GM18508 (cell line): ENCODE data around the gene FOXP4.

Experiments used
- ATAC-seq: cut with Tn5 transposase; IDR thresholded peaks from one replicate; pipeline ENCODE4 v1.9.1; 2021; ENCODE audit warnings: moderate number of reproducible peaks; ENCODE audit not compliant: insufficient read depth, unreplicated experiment

FOXP4 gene

DNA sequence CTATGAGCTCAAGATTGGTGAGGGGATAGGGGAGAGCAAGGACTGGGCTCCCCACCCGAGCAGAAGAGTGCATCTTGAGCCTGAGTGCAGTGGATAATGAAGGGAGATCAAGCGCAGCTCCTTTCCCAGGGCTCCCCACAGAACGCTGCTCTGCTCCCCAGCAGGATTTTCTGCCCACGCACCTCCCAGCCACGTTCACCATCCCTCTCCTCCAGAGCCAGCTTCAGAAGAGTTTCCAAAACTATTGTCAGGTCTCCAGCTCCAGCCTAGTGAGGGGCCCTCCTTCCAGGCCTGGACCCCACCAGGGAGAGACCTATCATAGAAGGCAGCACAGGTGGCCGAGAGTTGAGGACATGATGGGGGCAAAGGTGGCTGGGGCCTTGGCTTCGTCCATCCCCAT, 34.5 kb downstream of the FOXP4 start:
- ATAC-seq = no peak

DNA sequence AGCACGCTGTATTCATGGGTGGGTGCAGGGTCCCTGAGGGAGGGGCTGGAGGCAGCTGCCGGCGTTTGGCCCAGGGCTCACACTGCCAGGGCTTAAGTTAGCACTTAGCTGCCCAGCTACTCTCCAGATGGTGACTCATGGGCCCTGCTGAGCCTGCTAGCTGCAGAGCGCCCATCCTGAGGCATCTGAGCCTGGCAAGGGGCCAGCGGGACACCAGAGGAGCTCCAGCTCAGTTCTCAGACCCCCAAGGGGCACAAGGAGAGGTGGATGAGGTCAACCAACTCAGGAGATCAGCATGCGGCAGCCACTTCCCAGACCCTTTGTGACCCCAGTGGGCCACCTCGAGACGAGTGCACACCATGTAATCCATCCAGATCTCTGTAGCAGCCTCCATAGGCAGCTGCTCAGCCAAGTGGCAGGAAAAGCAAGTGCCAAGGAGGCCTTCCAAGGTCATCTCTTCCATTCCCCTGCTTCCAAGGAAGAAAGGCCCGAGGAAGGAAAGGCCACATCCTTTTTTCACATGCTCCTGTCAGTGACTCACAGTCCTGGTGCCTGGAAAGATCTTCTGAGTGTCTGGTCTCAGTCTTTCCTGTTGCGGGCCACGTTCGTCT, 35.3 kb downstream of the FOXP4 start:
- no peak for ATAC-seq

DNA sequence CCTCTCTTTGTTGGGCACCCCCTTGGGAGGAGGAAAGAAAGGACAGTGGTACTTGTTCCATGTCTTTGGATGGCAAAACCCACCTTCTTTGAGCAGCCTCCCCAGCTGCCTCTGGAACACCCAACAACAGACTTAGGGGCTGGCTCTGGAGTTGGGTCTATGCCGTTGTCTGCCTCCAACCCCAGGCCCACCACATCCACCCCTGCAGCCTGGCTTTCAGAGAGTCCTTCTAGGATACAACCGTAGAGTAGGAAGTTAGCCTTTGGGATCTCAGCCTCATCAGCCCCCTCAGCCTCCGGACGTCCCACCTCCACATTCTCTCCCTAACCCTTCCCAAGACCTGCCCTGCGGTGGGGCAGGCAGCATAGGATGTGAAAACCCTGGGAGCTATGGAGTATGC, 36.4 kb downstream of the FOXP4 start:
- ATAC-seq = no peak

DNA sequence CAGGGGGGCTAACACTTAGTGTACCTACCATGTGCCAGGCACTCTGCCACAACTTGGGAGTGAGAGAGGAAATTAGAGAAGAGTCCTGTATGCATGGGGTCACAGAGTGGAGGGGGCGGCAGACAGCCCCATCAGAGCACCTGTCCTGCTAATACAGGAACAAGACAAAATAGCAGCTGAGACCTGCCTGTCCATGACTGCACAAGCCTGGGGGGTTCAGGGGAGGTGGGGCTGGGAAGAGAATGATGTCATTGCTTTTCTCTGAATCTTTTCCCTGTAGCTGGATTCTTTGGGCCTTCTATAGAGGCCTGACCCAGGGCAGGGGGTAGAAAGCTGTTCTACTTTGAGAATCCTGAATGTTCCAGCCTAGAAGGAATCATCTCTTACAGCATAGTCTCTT, 37.4 kb downstream of the FOXP4 start:
- ATAC-seq = no peak

DNA sequence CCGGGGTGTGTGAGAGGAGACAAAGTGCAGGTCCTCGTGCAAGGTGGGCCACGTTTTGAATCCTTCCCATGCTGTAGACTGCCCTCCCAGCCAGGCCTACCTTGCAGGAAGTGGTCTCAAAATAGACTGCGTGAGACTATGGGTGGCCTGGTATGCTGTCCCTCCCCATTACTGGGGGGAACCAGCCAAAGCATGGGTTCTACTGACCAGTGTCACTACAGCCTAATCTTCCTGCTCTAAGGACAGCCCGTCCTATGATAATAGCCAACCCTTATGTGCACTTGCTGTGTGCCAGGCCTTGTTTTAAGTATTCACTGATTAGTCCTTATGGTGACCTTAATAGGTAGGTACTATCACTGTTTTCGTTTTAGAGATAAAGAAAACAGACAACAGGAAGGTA, 38.0 kb downstream of the FOXP4 start:
- ATAC-seq = no peak

DNA sequence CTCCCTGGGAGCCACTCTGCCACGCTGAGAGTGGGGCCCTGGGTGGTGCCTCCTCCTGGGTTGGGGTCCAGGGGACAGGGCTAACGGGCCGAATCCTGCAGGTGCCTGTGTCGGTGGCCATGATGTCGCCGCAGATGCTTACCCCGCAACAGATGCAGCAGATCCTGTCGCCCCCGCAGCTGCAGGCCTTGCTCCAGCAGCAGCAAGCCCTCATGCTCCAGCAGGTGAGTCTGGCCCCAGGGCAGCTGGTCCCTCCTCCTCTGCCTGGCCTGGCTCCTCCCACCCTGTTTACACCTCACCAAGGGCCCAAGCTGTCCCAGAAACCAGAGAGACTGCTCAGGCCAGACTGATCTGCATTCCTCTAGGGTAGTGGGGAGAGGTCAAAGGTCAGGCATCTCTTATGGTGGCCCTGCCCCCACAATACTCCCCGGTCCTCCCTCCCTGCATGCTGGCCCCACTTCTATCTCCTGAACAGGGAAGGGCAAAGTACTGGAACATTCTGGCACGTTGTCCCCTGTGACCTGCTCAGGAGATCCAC, 38.6 kb downstream of the FOXP4 start:
- ATAC-seq = no peak

DNA sequence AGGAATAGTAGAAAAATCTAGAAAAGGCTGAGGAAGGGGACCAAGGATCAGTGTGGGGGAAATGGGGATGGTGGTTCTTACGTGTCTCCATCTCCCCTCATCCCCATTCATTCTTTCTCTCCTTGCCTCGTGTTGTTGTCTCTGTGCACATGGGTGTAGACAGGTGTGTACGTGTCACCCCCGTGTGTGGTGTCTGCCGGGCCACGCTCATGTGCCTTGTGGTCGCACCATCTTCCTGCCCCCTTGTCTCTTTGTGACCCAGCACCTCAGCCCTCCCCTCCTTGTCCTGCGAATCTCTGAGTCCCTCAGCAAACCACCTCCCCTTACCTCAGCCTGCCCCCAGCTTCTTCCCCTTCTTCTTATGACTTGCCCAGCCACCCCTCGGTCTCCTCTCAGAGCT, 39.4 kb downstream of the FOXP4 start:
- ATAC-seq = no peak

DNA sequence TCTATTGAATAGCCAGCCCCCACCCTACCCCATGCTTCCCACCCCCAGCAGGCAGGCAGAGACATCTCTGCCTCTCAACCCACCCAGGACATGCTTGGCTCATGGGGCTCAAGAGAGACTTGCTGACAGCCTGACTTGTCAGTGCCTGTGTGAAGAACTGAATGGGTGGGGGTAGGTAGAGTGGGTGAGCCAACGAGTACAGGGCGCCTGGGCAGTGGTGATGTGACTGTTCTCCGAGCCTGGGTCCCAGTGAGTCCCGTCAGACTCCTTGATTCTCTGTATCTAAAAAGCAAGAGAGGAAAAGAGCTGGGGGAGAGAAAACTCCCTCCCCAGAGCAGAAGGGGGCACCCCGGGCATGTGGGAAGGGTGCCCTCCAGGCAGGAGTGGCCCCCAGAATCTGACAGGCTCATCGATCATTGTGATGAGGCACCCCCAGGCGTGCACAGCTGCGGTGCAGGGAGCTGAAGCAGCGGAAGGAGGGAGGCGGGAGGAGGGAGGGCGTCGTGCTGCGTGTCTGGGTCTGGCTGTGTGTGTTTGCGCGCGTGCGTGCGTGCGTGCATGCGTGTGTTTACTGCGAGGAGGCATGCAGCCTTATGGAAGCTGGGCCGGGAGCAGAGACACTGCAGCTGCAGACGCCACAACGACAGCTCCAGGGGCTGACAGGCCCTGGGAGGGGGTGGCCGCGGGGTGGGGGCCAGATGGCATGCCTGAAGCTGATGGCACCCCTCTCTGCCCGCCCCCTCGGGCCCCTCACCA, 40.2 kb downstream of the FOXP4 start:
- ATAC-seq = no peak

DNA sequence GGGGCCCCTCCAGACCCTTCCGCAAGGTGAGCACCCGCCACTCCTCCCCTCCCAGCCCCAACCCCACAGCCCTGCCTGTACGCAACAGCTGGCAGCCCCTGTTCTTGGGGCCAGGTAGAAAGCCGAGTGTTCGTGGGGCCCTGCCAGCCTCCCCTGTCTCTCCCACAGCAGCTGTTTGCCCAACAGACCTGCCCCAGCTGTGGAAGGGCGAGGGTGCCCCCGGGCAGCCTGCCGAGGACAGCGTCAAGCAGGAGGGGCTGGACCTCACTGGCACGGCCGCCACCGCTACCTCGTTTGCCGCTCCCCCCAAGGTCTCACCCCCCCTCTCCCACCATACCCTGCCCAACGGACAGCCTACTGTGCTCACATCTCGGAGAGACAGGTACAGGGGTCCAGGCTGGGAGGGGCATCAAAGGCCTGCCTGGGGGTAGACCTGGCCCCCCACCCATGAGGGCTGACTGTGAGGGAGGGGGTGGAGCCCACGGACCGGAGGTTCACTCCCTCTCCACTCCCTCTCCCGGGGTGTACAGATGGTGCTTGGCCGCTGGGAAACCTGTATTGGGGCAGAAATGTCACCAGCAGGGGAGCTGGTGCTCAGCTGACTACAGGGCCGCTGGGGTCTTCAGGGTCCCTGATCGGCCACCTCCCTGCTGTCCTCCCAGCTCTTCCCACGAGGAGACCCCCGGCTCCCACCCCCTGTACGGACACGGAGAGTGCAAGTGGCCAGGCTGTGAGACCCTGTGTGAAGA, 41.1 kb downstream of the FOXP4 start:
- no peak for ATAC-seq

DNA sequence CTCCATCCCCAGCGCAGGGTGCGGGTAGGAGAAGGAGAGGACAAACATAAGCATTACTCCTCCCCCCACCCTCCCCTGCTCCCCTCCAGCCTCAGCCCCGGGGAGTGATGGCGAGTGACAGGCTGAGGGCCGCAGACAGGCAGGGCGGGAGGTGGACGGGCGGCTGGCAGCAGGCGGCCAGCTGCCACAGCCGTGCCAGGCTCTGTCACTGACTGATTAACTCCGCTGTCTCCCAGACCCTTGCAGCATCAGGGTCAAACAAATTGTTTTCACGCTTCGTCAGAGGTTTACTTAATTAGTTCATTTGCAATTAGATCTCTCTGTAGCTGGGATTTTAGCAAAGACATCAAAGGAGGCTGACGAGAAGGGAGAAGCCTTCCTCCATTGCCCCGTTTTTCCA, 41.9 kb downstream of the FOXP4 start:
- no peak for ATAC-seq

DNA sequence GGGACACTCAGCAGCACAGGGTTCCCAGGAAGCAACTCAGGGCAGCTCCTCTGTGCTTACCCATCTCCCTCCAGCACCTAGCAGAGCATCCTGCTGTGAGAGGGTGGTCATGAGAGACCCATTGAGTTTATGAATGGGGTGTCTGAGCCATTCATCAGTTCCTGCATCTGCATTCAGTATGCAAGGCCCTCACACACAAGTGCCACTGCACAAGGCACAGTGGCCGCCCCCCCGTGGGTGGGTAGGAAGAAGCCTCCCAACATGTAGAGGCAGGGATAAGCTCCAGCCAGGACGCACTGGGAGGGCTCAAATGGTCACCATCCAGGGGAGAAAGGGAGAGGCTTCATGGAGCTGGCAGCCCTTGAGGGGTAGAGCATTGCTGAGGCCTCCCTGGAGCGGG, 43.0 kb downstream of the FOXP4 start:
- ATAC-seq = no peak

DNA sequence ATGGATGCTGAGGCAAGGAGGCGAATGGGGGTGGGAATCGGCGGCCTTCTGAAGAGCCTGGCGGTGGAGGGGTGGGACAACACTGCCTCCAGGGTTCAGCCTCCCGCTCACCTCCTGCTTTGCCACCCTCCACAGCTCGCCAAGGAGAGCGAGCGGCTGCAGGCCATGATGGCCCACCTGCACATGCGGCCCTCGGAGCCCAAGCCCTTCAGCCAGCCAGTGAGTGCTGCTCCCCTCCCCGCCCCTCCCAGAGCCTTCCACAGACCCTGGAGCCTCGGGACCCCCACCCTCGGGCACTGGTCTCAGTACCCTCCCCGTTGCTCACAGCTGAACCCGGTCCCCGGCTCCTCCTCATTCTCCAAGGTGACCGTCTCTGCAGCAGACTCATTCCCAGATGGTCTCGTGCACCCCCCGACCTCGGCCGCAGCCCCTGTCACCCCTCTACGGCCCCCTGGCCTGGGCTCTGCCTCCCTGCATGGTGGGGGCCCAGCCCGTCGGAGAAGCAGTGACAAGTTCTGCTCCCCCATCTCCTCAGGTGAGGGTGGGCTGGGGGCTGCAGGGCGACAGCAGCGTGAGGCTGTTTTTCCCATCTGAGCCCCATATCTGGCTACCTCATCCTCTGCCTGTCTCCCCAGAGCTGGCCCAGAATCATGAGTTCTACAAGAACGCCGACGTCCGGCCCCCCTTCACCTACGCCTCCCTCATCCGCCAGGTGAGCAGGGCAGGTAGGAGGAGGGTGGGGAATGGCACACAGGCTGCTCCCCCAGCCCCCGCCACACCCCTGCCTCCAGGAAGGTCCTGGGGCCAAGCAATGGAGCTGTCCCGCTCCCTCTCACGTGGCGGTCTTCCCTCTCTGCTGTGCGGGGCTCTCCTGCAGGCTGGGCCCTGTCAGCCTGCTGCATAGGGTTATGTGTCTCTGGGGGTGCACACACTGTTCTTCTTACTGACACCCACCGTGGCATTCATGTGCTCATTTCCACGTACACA, 43.7 kb downstream of the FOXP4 start:
- ATAC-seq = no peak

DNA sequence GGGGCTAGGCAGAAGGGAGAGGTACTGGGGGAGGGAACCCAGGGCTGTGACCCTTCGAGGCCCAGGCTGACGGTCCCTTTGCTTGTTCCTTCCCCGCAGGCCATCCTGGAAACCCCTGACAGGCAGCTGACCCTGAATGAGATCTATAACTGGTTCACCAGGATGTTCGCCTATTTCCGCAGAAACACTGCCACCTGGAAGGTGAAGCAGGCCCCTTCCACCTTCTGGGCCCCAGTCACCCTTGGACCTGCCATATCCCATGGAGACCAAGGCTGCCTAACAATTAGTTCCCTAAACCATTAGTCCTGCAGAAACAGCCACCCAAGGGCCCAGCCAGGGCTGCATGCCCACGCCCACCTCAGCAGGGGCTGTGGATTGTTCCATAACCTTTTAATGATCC, 44.9 kb downstream of the FOXP4 start:
- no peak for ATAC-seq

DNA sequence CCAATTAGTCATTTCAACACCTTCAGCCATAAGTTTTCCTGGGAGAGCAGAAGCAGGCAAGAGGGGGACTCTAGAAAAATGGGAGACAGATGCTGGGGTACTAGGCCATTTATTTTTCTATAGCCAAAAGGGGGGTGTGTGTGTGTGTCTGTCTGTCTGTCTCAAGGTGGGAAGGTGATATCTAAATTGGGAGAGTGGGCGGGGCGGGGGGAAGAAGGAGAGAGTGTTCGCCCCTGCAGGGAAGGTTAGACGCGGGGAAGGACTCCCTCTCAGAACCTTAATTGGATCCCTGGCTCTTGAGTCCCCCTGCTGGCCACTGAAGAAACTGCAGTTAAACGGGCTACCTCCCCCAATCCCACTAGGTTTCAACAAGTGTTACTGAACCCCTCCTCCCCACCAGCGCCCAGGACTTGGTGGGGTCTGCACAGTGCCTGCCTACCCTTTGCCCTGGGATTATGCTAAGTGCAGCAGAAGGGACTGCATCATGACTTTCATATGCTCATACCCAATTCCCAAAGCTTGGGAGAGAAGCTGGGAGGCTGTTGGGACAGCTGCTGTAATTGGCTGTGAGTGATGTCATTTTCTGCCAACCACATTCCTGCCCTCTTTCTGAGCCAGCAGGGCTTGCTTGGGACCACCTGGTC, 45.8 kb downstream of the FOXP4 start:
- ATAC-seq = no peak

DNA sequence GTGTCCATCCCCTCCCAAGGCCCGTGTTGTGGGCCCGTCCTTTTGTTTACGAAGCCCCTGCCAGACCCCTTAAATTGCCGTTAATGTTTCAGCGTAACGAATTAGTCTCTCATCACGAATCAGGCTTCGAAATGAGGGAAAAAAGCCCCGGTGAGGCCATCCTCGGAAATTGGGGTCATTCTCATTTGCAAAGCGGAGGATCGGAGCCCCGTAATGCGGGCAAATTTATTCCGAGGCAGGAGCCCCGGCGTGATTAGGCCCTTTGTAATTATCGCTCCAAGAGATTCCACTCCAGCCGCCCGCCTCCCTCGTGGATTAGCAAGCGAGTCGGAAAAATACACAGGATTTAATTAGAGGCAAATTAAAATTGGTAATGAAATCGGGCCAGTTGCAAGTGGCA, 47.2 kb downstream of the FOXP4 start:
- no peak for ATAC-seq

DNA sequence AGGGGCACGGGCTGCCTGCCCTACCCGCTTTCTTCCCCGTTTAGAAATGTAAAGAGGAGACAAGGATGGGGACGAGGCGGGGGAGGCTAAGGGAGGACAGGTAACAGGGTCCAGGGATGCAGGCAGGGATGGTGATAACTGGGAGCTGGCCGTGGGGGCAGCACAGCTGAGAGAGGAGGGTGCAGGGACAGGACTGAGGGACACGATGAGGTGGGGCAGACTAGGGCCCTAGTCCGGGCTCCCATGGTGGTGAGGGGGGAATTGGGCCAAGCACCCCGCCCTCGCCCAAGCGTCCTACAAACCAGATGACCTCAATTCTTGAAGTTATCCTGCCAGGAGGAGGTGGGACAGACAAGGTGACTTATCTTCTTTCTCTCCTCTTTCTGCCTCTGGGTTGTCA, 47.7 kb downstream of the FOXP4 start:
- no peak for ATAC-seq

DNA sequence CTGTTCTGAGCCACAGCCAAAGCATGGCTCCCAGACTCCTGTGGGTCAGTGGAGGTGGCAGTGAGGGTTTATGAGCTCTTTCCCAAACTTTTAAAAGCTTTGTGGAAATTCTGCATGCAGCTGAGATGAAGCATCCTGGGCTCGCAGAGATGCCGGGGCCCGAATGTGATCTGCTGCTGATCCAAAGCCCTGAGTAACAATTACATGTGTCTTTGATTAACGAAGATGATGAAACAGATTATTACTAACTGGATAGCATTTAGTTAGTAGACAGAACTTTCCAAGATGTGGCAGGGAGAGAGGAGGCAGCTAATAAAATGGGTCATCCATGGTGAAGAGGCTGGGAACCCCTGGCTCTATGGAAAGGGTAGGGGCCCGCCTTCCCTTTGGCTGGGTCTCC, 48.1 kb downstream of the FOXP4 start:
- ATAC-seq = no peak

DNA sequence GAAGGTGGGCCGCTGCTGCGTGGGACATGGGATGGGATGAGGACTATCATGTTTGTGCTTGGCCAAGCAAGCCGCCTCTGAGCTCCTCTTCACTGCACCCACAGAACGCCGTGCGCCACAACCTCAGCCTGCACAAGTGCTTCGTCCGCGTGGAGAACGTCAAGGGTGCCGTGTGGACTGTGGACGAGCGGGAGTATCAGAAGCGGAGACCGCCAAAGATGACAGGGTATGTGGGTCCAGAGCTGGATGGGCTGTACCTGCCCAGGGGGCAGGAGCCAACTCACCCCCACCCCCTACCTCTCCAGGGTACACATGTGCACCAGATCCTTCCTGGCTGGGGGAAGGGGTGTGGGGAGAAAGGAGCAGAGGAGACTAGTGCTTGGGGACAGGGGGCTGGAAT, 48.6 kb downstream of the FOXP4 start:
- ATAC-seq = no peak

DNA sequence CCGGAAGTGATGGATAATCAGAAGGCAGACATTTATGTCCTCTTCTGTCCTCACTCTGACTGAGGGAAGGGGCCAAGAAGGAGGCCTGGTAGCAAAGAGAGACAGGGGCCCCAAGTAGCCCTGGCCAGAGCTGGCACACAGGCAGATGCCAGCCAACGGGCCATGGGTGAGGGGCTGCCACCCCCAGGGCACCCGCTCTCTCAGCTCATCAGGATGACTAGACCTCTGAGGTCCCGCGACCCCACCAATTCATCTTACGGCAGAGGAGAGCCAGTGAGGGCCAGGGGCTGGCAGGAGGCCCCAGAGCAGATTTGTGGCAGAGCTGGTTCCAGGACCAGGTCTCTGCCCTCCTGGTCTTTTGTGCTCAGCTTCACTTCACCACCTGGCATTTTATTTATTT, 49.0 kb downstream of the FOXP4 start:
- no peak for ATAC-seq
